ENCODE results near the gene RBMY1E. TPM values are rescaled to one million over a fixed set of nuclear protein-coding genes. Genes with fewer than 3 reads are reported as not detected.
"Not testable (repeated sequence)": the region's sequence is repeated elsewhere in the genome, so short reads cannot be mapped to it uniquely, and the experiment has no call there.

The RBMY1E gene
- polyA plus RNA-seq (ENCODE audit: insufficient read length): not detected

DNA sequence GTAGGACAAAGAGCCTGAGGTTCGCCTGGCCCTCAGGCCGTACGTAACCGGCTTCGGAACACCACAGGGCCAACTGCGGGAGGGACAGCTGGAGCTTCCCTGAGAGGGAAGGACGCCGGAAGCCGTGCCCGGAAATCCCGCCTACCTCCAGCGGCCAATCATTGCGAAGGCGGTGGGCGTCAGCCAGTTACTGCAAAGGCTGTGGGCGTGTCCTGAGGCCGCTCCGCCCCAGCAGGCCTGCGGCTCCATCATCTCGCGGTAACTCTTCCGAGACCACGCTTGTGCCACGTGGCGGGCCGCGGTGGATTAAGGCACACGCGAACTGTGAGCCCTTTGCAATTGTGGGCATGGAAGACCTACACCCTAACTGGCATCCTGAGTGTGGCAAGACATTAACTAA lies at the start of gene RBMY1E:
RBMY1E (minus strand) TSS at position 101 of the 400 bp plus-strand sequence. CDS start 1,978 bp downstream, outside the sequence.
- not testable (repeated sequence) for DNase-seq

DNA sequence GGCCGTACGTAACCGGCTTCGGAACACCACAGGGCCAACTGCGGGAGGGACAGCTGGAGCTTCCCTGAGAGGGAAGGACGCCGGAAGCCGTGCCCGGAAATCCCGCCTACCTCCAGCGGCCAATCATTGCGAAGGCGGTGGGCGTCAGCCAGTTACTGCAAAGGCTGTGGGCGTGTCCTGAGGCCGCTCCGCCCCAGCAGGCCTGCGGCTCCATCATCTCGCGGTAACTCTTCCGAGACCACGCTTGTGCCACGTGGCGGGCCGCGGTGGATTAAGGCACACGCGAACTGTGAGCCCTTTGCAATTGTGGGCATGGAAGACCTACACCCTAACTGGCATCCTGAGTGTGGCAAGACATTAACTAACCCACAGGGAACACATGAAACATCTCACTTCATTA lies 23.4 kb downstream of the RBMY1E start, which contains the start of gene RBMY1D:
RBMY1D (minus strand) TSS at position 101 of the 400 bp plus-strand sequence. CDS start 2,013 bp downstream, outside the sequence.
- DNase-seq: not testable (repeated sequence)

DNA sequence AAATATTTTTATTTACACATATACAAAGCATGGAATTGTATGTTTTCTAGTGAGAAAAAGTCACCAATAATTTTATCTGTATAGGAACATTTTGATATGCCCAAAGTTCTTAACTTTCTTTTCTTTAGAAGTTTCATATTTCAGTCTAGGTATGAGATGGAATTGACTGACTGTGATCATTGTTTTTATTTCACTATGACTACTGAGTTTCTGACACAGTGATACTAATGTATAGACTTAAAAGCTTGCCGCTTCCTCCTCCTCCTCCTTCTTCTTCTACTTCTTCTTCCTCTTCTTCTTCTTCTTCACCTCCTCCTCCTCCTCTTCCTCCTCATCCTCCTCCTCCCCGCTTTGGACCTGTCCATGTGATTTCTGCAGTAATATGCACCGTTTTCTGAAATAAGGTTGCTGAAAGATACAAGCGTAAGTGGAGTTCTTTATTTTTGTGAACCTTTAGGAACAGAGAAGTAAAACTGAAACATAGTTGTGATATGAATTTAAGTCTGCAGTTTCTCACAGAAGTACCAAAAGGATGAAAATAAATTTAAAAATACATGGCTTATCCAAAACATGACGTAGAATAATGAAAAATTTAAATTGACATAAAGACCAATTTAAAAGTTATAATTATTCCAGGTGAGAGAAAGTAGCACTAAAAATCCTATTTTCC lies 48.3 kb downstream of the RBMY1E start:
- not testable (repeated sequence) for DNase-seq

Other genes starting within 250 kb of the RBMY1E start
- gene RBMY1D, start 23.5 kb downstream of the RBMY1E start, polyA plus RNA-seq (ENCODE audit: insufficient read length): not detected